Heart left ventricle (tissue), 16 donors: Measurements from ENCODE around the gene MX2. TPM values are rescaled to one million over a fixed set of nuclear protein-coding genes. Genes with fewer than 3 reads are reported as not detected.

ENCODE experiments used
- ATAC-seq, 4 donors: fragments of 200-7000 bp; cut with Tn5 transposase; one replicate each; pipeline ENCODE4 v1.9.1; 2020 to 2022; ENCODE audit warnings: moderate library complexity in 4 of 4, mild to moderate bottlenecking in 3 of 4, moderate number of reproducible peaks in 1 of 4
- DNase-seq, 5 donors: peaks; one replicate each; pipeline ENCODE4 v3.0.0-alpha.2; 2020
- H3K27ac ChIP-seq, 12 donors: fragments of 200-600 bp; sonication (generic) in 4 of 12; one replicate each; pipeline versions ENCODE4 v1.5.0 to v1.8.0; 2016 to 2022; ENCODE audit warnings: mild to moderate bottlenecking in 2 of 12
- H3K27me3 ChIP-seq, 9 donors: fragments of 200-600 bp; sonication (generic) in 2 of 9; one replicate each; pipeline versions ENCODE4 v1.5.1 to v1.8.0; 2016 to 2022; ENCODE audit warnings: mild to moderate bottlenecking in 3 of 9
- H3K36me3 ChIP-seq, 9 donors: fragments of 200-600 bp; sonication (generic) in 2 of 9; one replicate each; pipeline versions ENCODE4 v1.5.0 to v1.8.0; 2018 to 2022; ENCODE audit warnings: mild to moderate bottlenecking in 2 of 9
- H3K4me1 ChIP-seq, 12 donors: fragments of 200-600 bp; sonication (generic) in 4 of 12; one replicate each; pipeline versions ENCODE4 v1.5.0 to v1.8.0; 2016 to 2022; ENCODE audit warnings: mild to moderate bottlenecking in 3 of 12
- H3K4me3 ChIP-seq, 12 donors: fragments of 200-600 bp; sonication (generic) in 4 of 12; one replicate each; pipeline versions ENCODE4 v1.5.0 to v1.8.0; 2017 to 2022; ENCODE audit warnings: mild to moderate bottlenecking in 9 of 12, moderate library complexity in 4 of 12
- H3K9me3 ChIP-seq, 12 donors: fragments of 200-600 bp; sonication (generic) in 4 of 12; one replicate each; pipeline versions ENCODE4 v1.5.0 to v1.8.0; 2016 to 2022; ENCODE audit warnings: mild to moderate bottlenecking in 1 of 12
- POLR2A ChIP-seq, 2 donors: fragments of 450-650 bp; IDR thresholded peaks; one replicate each; pipeline ENCODE4 v1.6.1; 2017; ENCODE audit warnings: antibody characterized with exemption in 2 of 2, mild to moderate bottlenecking in 2 of 2, moderate library complexity in 2 of 2
- WGBS, 4 donors: extraction: QIAGEN DNeasy Blood & Tissue Kit in 2 of 4; methylation state at CpG; one replicate each; pipeline versions ENCODE4 v1.1.5 to v1.1.7; 2013 to 2018; 5-methylcytosine and 5-hydroxymethylcytosine counted together
- intact Hi-C, 10 donors: fragments of 100-400 bp; cut with DNase I; formaldehyde crosslinking; loops; one replicate each; pipeline versions ENCODE4 v1.11.1 to v1.14.2; 2022
- polyA plus RNA-seq, 2 donors: library from polyadenylated mRNA; stranded (reverse); fragments of 200-250 nt; gene quantifications; one replicate each; pipeline ENCODE4 v1.2.3, GENCODE V29; 2013
- total RNA-seq, 9 donors: library from RNA; depleted of rRNA in 2 of 9; stranded (reverse); fragments of >200 nt in 2 of 9; fragmentation: NEBNext Ultra II Directional in 3 of 9; extraction: Animal tissue kit (Norgen Biotek cat#: 25700) in 3 of 9; gene quantifications; one replicate each; pipeline versions ENCODE4 v1.1.0 to v1.2.4, GENCODE V29; 2016 to 2023
- TF ChIP-seq, protein P1 (sequence below), 12 donors: fragments of 200-600 bp; sonication (generic) in 4 of 12; IDR thresholded peaks; one replicate each; pipeline versions ENCODE4 v1.5.0 to v1.8.0; 2018 to 2022; ENCODE audit warnings: antibody characterized with exemption in 12 of 12, mild to moderate bottlenecking in 5 of 12
- donor health status: ischemic (EF 13 %, LVEDD 7.1; RV severe dilation, severe dysfunction).
- donor health status: healthy with polysubstance abuse.
- donor health status: DM: no; HTN: yes; CAD: no.
- donor health status: DM: no; HTN: no; CAD: no.
- donor health status: ischemic (EF 25% LVEDD 6.9; RV normal size, moderate dysfunction).
- donor health status: ischemic (EF 25% LVEDD 5.7; RV mildly dilated, moderate dysfunction).
- donor health status: healthy.
- donor health status: DM: yes; HTN: yes; CAD: no.
- donor health status: ischemic (EF 35%, LVEDD 5.7; RV mildly dilated, moderate dysfunction).
- donor health status: nonischemic (EF 11% LVEDD 7.7; RV severe dilation, severe dysfunction).
- donor health status: DM: yes; HTN: yes; CAD: no.
- donor health status: PGD.
- donor health status: ischemic (EF 29% LVEDD 5.4; RV normal size, mild dysfunction).
- donor health status: nonischemic (EF 23%, LVEDD 6.1; RV moderate dilation, normal function).

MX2 gene
- total and polyA plus RNA-seq, 11 donors: 3.2 to 23.3 (median 5.7) TPM

- TF ChIP-seq, protein P1, sequence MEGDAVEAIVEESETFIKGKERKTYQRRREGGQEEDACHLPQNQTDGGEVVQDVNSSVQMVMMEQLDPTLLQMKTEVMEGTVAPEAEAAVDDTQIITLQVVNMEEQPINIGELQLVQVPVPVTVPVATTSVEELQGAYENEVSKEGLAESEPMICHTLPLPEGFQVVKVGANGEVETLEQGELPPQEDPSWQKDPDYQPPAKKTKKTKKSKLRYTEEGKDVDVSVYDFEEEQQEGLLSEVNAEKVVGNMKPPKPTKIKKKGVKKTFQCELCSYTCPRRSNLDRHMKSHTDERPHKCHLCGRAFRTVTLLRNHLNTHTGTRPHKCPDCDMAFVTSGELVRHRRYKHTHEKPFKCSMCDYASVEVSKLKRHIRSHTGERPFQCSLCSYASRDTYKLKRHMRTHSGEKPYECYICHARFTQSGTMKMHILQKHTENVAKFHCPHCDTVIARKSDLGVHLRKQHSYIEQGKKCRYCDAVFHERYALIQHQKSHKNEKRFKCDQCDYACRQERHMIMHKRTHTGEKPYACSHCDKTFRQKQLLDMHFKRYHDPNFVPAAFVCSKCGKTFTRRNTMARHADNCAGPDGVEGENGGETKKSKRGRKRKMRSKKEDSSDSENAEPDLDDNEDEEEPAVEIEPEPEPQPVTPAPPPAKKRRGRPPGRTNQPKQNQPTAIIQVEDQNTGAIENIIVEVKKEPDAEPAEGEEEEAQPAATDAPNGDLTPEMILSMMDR (IDR thresholded peaks at IDR 0.05): no peak
- no peak for TF ChIP-seq POLR2A (IDR thresholded peaks at IDR 0.05)
Measured at GRCh38 chr21:41370840-41371684, 9.2 kb downstream of the MX2 start.

GRCh38 chr21:41371685-41372030, 9.8 kb downstream of the MX2 start:
- ATAC-seq (no peak), DNase-seq (peak in 1 of 5 donors; percentile 28)
- H3K4me1 ChIP-seq: peaks cover 0 to 53% (median 20%) of the 10 kb centered on the region in 12 donors
- peaks cover 0 to 20% (median 0%) of the 10 kb centered on the region in 9 donors for H3K36me3 ChIP-seq
- intact Hi-C loops: loop anchor here in 1 of 10 donors (5.0 kb wide), 1 partner anchor 51 kb away; no protein-coding TSS in a partner anchor
- no peaks in the 10 kb centered on the region for H3K9me3 ChIP-seq
- no peak for TF ChIP-seq POLR2A (IDR thresholded peaks at IDR 0.05)
- TF ChIP-seq, protein P1 (IDR thresholded peaks at IDR 0.05): no peak
- no peak overlapping the region for H3K27ac ChIP-seq
- WGBS, 4 donors: 86 to 90% (median 89%) methylated on average over 7 of the region's 7 CpGs
- peaks cover 0 to 8% (median 0%) of the 10 kb centered on the region in 9 donors for H3K27me3 ChIP-seq
- H3K4me3 ChIP-seq: no peak overlapping the region

More at GRCh38 chr21:41370840-41371684, 9.2 kb downstream of the MX2 start:
- peaks cover 0 to 14% (median 0%) of the 10 kb centered on the region in 9 donors for H3K36me3 ChIP-seq
- ATAC-seq (no peak), DNase-seq (no peak)
- no peak overlapping the region for H3K27ac ChIP-seq
- peaks cover 0 to 10% (median 0%) of the 10 kb centered on the region in 9 donors for H3K27me3 ChIP-seq
- H3K4me3 ChIP-seq: peak overlapping the region in 1 of 12 donors; percentile 57
- H3K9me3 ChIP-seq: no peaks in the 10 kb centered on the region
- 67 to 82% (median 74%) methylated on average over 12 of the region's 12 CpGs for WGBS, 4 donors
- intact Hi-C loops: loop anchor here in 1 of 10 donors (5.0 kb wide), 1 partner anchor 51 kb away; no protein-coding TSS in a partner anchor
- H3K4me1 ChIP-seq: peaks cover 0 to 58% (median 20%) of the 10 kb centered on the region in 12 donors

DNA sequence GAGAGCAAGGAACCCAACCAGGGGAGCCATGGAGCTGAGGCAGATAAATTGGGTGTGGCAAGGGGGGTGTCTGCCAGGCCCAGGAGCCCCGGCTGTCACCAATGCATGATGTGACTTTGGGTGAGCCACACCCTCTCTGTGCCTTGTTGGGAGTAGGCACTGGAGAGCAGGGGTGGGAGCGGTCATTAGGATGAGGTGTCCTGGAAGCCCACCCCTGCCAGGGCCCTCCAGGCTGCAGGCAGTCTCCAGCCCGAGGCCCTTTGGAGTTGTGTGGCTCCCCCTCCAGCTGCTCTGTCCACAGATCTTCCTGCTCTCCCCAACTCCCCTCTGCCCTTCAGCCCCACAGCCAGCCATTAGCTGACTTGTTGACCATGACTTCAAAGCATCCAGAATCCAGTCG, 11.4 kb downstream of the MX2 start:
- no peak for ATAC-seq
- TF ChIP-seq, protein P1 (IDR thresholded peaks at IDR 0.05): no peak
- TF ChIP-seq POLR2A (IDR thresholded peaks at IDR 0.05): no peak
- intact Hi-C loops: loop anchor here in 1 of 10 donors (5.0 kb wide), 1 partner anchor 49 kb away; no protein-coding TSS in a partner anchor

DNA sequence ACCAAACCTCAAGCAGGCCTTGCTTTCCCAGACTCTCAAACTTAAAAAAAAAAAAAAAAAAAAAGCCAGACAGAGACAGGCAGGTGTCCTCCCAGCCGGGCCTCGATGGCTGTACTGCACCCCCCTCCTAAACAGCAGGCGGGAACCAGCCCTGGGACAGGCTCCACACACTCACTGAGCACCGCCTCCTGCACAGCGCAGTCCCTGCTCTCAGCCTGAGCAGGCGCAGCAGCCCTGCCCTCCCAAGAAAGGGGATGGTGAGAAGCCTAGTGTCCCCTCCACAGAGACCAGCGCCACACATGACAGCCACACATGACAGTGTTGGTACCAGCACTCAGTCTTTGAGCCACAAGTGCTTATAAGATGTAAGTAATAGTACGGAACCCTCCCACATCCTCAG, 11.9 kb downstream of the MX2 start:
- H3K36me3 ChIP-seq: peaks cover 0 to 41% (median 18%) of the 10 kb centered on the region in 9 donors
- H3K4me3 ChIP-seq: no peak overlapping the region
- H3K9me3 ChIP-seq: no peaks in the 10 kb centered on the region
- peak in 2 of 5 donors; percentile 13 to 20 for DNase-seq
- H3K4me1 ChIP-seq: peaks cover 0 to 32% (median 12%) of the 10 kb centered on the region in 12 donors
- WGBS, 4 donors: 92 to 95% (median 93%) methylated on average over 8 of the region's 8 CpGs
- H3K27ac ChIP-seq: no peak overlapping the region
- no peak for ATAC-seq
- intact Hi-C loops: loop anchor here in 1 of 10 donors (5.0 kb wide), 1 partner anchor 49 kb away; no protein-coding TSS in a partner anchor
- peaks cover 0 to 5% (median 0%) of the 10 kb centered on the region in 9 donors for H3K27me3 ChIP-seq
- TF ChIP-seq POLR2A (IDR thresholded peaks at IDR 0.05): no peak
- TF ChIP-seq, protein P1 (IDR thresholded peaks at IDR 0.05): no peak

More for the DNA sequence above, 11.4 kb downstream of the MX2 start:
- WGBS, 4 donors: 66 to 83% (median 74%) methylated on average over 2 to 4 of the region's 4 CpGs
- H3K4me3 ChIP-seq: no peak overlapping the region
- H3K4me1 ChIP-seq: peaks cover 0 to 37% (median 16%) of the 10 kb centered on the region in 12 donors
- H3K27ac ChIP-seq: no peak overlapping the region
- H3K27me3 ChIP-seq: peaks cover 0 to 6% (median 0%) of the 10 kb centered on the region in 9 donors
- peaks cover 0 to 36% (median 13%) of the 10 kb centered on the region in 9 donors for H3K36me3 ChIP-seq
- DNase-seq: peak in 2 of 5 donors; percentile 20 to 46
- H3K9me3 ChIP-seq: no peaks in the 10 kb centered on the region
